Islet of Langerhans (tissue), 1 donor: ENCODE results near the gene SPIRE1.

Source experiments
- FAIRE-seq: peaks from one replicate; lab custom pipeline; 2011; peaks lifted over from hg19 to GRCh38; lab: Jason Lieb, UNC

SPIRE1 gene

GRCh38 chr18:12443551-12443950 lies 214.4 kb downstream of the SPIRE1 start:
- FAIRE-seq, result no peak

GRCh38 chr18:12442946-12443345 lies 215.0 kb downstream of the SPIRE1 start:
- no peak for FAIRE-seq

- FAIRE-seq, result no peak
These were observed 216.4 kb downstream of the SPIRE1 start for GRCh38 chr18:12441475-12442034.

GRCh38 chr18:12438257-12438656 lies 219.7 kb downstream of the SPIRE1 start:
- FAIRE-seq, result no peak

GRCh38 chr18:12435867-12436266 lies 222.0 kb downstream of the SPIRE1 start:
- no peak for FAIRE-seq

- no peak for FAIRE-seq
These were observed 223.4 kb downstream of the SPIRE1 start for GRCh38 chr18:12434541-12434929.

GRCh38 chr18:12433829-12434540 lies 223.9 kb downstream of the SPIRE1 start:
- FAIRE-seq, result no peak

GRCh38 chr18:12432881-12433280 lies 225.0 kb downstream of the SPIRE1 start:
- FAIRE-seq, result no peak

GRCh38 chr18:12432196-12432595 lies 225.7 kb downstream of the SPIRE1 start:
- no peak for FAIRE-seq

GRCh38 chr18:12431561-12431960 lies 226.3 kb downstream of the SPIRE1 start:
- no peak for FAIRE-seq

GRCh38 chr18:12430137-12430990 lies 227.5 kb downstream of the SPIRE1 start:
- FAIRE-seq, result no peak

- no peak for FAIRE-seq
These were observed 228.4 kb downstream of the SPIRE1 start for GRCh38 chr18:12429556-12429955.

- FAIRE-seq, result no peak
These were observed 229.0 kb downstream of the SPIRE1 start for GRCh38 chr18:12428923-12429322.

GRCh38 chr18:12426924-12427323 lies 231.0 kb downstream of the SPIRE1 start:
- no peak for FAIRE-seq

GRCh38 chr18:12424252-12424651 lies 233.7 kb downstream of the SPIRE1 start:
- no peak for FAIRE-seq

- FAIRE-seq, result no peak
These were observed 234.1 kb downstream of the SPIRE1 start for GRCh38 chr18:12423820-12424219.

- no peak for FAIRE-seq
These were observed 234.5 kb downstream of the SPIRE1 start for GRCh38 chr18:12423393-12423792.

- no peak for FAIRE-seq
These were observed 235.0 kb downstream of the SPIRE1 start for GRCh38 chr18:12422936-12423335.

- FAIRE-seq, result no peak
These were observed 236.2 kb downstream of the SPIRE1 start for GRCh38 chr18:12421732-12422131.

- no peak for FAIRE-seq
These were observed 237.0 kb downstream of the SPIRE1 start for GRCh38 chr18:12420821-12421421.

- FAIRE-seq, result no peak
These were observed 240.2 kb downstream of the SPIRE1 start for GRCh38 chr18:12417687-12418086.

GRCh38 chr18:12416098-12416729 lies 241.7 kb downstream of the SPIRE1 start:
- no peak for FAIRE-seq
